ENCODE data around the gene FCSK. TPM values are rescaled to one million over a fixed set of nuclear protein-coding genes. Genes with fewer than 3 reads are reported as not detected.
"Not testable (repeated sequence)": the region's sequence is repeated elsewhere in the genome, so short reads cannot be mapped to it uniquely, and the experiment has no call there.

Gene FCSK
- total RNA-seq, 1 experiment from 2014 or later, result 13.7 TPM

GRCh38 chr16:70441406-70441990 lies 12.9 kb upstream of the FCSK start:
- ChIA-PET POLR2A (interaction anchor here (0.9 to 2.1 kb wide), 2 partner anchors 13 to 60 kb away, joined by 4 to 6 read pairs; partner anchors contain the start of gene FCSK), CTCF (interaction anchor here (0.7 kb wide), 1 partner anchor 327 kb away, joined by 3 read pairs; no protein-coding TSS in a partner anchor)
- no peak for TF ChIP-seq CTCF (IDR thresholded peaks at IDR 0.05; ENCODE audit: unreplicated experiment)
- Mint-ChIP-seq H3K36me3 (ENCODE audit: insufficient read depth, unreplicated experiment) (no peaks in the 10 kb centered on the region), H3K9me3 (ENCODE audit: unreplicated experiment) (no peaks in the 10 kb centered on the region), H3K4me1 (ENCODE audit: insufficient read depth, unreplicated experiment) (peaks cover 12% of the 10 kb centered on the region), H3K27ac (ENCODE audit: low read depth, unreplicated experiment) (no peak overlapping the region), H3K4me3 (ENCODE audit: unreplicated experiment) (no peak overlapping the region), H3K27me3 (ENCODE audit: insufficient read depth, unreplicated experiment) (no peaks in the 10 kb centered on the region)
- BruUV-seq (replicated peaks), result no TSS peak
- DNase-seq (ENCODE audit: unreplicated experiment), result no peak
- intact Hi-C loops (cut with micrococcal nuclease), result no loop called here

DNA sequence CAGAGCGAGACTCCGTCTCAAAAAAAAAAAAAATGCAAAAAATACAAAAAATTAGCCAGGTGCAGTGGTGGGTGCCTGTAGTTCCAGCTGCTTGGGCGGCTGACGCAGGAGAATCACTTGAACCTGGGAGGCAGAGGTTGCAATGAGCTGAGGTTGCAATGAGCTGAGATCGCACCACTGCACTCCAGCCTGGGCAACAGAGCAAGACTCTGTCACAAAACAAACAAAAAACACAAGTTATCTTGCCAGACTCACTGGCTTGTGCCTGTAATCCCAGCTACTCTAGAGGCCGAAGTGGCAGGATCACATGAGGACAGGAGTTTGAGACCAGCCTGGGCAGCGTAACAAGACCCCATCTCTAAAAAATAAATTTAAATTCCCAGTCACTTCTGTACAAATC lies 12.1 kb upstream of the FCSK start:
- no peak overlapping the region for H3K4me3 Mint-ChIP-seq (ENCODE audit: unreplicated experiment)
- POLR2A ChIA-PET, result interaction anchor here (2.0 to 2.1 kb wide), 2 partner anchors 12 to 51 kb away, joined by 6 to 9 read pairs; partner anchors contain the start of gene FCSK
- no peak overlapping the region for H3K27ac Mint-ChIP-seq (ENCODE audit: low read depth, unreplicated experiment)
- H3K4me1 Mint-ChIP-seq (ENCODE audit: insufficient read depth, unreplicated experiment), result peaks cover 11% of the 10 kb centered on the region
- BruUV-seq (replicated peaks), result no TSS peak
- CTCF ChIA-PET, result interaction anchor here (0.6 kb wide), 2 partner anchors 92 to 190 kb away, joined by 3 to 4 read pairs; partner anchors contain the start of gene EXOSC6
- no peak for DNase-seq (ENCODE audit: unreplicated experiment)
- no peaks in the 10 kb centered on the region for H3K9me3 Mint-ChIP-seq (ENCODE audit: unreplicated experiment)
- intact Hi-C loops (cut with micrococcal nuclease), result no loop called here
- H3K27me3 Mint-ChIP-seq (ENCODE audit: insufficient read depth, unreplicated experiment), result no peaks in the 10 kb centered on the region
- H3K36me3 Mint-ChIP-seq (ENCODE audit: insufficient read depth, unreplicated experiment), result no peaks in the 10 kb centered on the region
- no peak for TF ChIP-seq CTCF (IDR thresholded peaks at IDR 0.05; ENCODE audit: unreplicated experiment)

DNA sequence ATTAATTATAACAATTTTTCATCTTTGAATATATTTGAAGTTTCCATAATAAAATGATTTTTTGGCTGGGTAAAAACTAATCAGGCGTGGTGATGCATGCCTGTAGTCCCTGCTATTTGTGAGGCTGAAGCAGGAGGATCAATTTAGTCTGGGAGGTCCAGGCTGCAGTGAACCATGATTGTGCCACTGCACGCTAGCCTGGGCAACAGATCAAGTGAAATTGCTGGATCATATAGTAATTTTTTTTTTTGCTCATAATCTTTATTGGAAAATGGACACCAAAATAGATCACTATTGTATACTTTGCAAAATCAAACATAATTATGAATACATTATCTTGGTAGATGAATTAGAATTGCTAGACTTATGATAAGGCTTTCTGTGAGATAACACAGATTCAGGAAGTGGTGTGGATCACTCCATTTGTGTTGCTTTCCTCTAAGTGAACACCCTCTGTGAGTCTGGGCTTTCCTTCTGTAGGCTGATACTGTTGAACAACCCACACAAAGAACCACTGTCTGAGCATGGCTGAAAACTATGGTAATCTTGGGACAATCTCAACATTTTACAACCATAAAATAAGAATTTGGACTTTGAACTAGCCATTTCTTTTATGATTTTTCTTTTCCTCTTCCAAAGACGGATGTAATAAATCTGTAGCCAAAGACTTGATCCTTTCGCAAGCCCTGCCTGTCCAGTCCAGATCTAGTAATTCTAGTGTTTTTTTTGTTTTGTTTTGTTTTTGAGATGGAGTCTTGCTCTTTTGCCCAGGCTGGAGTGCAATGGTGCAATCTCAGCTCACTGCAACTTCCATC lies 9.9 kb upstream of the FCSK start:
- DNase-seq (ENCODE audit: unreplicated experiment), result no peak
- Mint-ChIP-seq H3K4me1 (ENCODE audit: insufficient read depth, unreplicated experiment) (no peaks in the 10 kb centered on the region), H3K9me3 (ENCODE audit: unreplicated experiment) (no peaks in the 10 kb centered on the region), H3K4me3 (ENCODE audit: unreplicated experiment) (no peak overlapping the region), H3K36me3 (ENCODE audit: insufficient read depth, unreplicated experiment) (no peaks in the 10 kb centered on the region), H3K27me3 (ENCODE audit: insufficient read depth, unreplicated experiment) (no peaks in the 10 kb centered on the region), H3K27ac (ENCODE audit: low read depth, unreplicated experiment) (no peak overlapping the region)
- BruUV-seq (replicated peaks), result no TSS peak
- CTCF ChIA-PET, result no interaction called here
- POLR2A ChIA-PET, result interaction anchor here (2.0 kb wide), 1 partner anchor 53 kb away, joined by 9 read pairs; no protein-coding TSS in a partner anchor
- TF ChIP-seq CTCF (IDR thresholded peaks at IDR 0.05; ENCODE audit: unreplicated experiment), result no peak
- intact Hi-C loops (cut with micrococcal nuclease), result no loop called here

- BruUV-seq (replicated peaks), result no TSS peak
- peaks cover 6% of the 10 kb centered on the region for H3K4me1 Mint-ChIP-seq (ENCODE audit: insufficient read depth, unreplicated experiment)
- no peak for TF ChIP-seq CTCF (IDR thresholded peaks at IDR 0.05; ENCODE audit: unreplicated experiment)
Observed at GRCh38 chr16:70448075-70448474, 6.3 kb upstream of the FCSK start.

GRCh38 chr16:70450142-70451003 lies 4.0 kb upstream of the FCSK start:
- H3K9me3 Mint-ChIP-seq (ENCODE audit: unreplicated experiment); DNase-seq (ENCODE audit: unreplicated experiment); H3K27ac Mint-ChIP-seq (ENCODE audit: low read depth, unreplicated experiment); H3K4me3 Mint-ChIP-seq (ENCODE audit: unreplicated experiment); BruUV-seq (replicated peaks); H3K4me1 Mint-ChIP-seq (ENCODE audit: insufficient read depth, unreplicated experiment); H3K27me3 Mint-ChIP-seq (ENCODE audit: insufficient read depth, unreplicated experiment); H3K36me3 Mint-ChIP-seq (ENCODE audit: insufficient read depth, unreplicated experiment); intact Hi-C loops (cut with micrococcal nuclease): not testable (repeated sequence)
- POLR2A ChIA-PET, result interaction anchor here (0.6 to 1.3 kb wide), 2 partner anchors 70 to 90 kb away, joined by 3 to 5 read pairs; no protein-coding TSS in a partner anchor
- CTCF ChIA-PET, result interaction anchor here (1.1 to 1.2 kb wide), 2 partner anchors 24 to 70 kb away, joined by 3 read pairs; no protein-coding TSS in a partner anchor

More at GRCh38 chr16:70448075-70448474, 6.3 kb upstream of the FCSK start:
- CTCF ChIA-PET, result no interaction called here
- no peaks in the 10 kb centered on the region for H3K9me3 Mint-ChIP-seq (ENCODE audit: unreplicated experiment)
- H3K36me3 Mint-ChIP-seq (ENCODE audit: insufficient read depth, unreplicated experiment), result no peaks in the 10 kb centered on the region
- POLR2A ChIA-PET, result no interaction called here
- H3K4me3 Mint-ChIP-seq (ENCODE audit: unreplicated experiment), result no peak overlapping the region
- H3K27me3 Mint-ChIP-seq (ENCODE audit: insufficient read depth, unreplicated experiment), result no peaks in the 10 kb centered on the region
- H3K27ac Mint-ChIP-seq (ENCODE audit: low read depth, unreplicated experiment), result no peak overlapping the region
- intact Hi-C loops (cut with micrococcal nuclease), result no loop called here
- no peak for DNase-seq (ENCODE audit: unreplicated experiment)

All from MCF 10A (cell line).